GM21360 (cell line): Measurements from ENCODE around the gene NTNG2.

Experiments
- ATAC-seq: cut with Tn5 transposase; IDR thresholded peaks from one replicate; pipeline ENCODE4 v1.9.1; 2021; ENCODE audit warnings: mild to moderate bottlenecking, moderate library complexity; ENCODE audit not compliant: unreplicated experiment

NTNG2 gene

GRCh38 chr9:132233138-132233537 is 71.3 kb downstream of the NTNG2 start:
- ATAC-seq, result no peak

DNA sequence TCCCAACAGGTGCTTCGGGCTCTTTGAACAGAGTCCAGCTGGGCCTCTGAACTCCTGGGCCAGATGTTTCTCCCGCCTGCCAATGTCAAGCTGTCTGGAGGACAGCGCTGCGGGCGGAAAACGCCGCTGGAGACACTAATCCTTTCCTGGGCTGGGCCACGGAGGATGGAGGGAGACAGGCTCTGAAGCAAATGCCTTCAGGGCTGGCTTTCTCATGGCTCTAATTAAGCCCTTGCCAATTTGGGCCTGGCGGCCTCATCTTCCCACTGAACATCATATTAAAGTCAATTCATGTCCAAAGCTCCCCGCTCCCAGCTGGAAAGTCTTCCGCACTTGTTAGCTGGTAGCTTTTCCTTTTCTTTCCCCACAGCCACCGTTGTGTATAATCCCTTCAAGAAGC is 72.7 kb downstream of the NTNG2 start:
- no peak for ATAC-seq

DNA sequence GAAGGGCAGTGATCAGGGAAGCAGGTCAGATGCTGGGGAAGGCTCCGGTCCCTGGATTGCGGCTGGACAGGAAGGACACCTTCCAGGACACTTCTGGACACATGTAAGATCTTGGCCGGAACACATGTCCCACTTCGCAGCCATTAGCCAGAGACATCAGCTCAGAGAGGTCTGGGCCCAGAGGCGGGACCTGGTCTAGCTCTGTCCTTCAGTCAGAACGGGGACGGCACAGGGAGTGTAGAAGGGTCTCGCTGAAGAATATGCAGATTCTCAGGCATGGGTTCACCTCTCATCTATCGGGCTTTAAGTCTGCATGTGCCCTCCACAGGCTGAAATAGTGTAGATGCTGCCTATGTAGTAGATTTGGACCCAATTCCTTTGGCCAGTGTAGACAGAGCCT is 73.3 kb downstream of the NTNG2 start:
- ATAC-seq, result no peak

DNA sequence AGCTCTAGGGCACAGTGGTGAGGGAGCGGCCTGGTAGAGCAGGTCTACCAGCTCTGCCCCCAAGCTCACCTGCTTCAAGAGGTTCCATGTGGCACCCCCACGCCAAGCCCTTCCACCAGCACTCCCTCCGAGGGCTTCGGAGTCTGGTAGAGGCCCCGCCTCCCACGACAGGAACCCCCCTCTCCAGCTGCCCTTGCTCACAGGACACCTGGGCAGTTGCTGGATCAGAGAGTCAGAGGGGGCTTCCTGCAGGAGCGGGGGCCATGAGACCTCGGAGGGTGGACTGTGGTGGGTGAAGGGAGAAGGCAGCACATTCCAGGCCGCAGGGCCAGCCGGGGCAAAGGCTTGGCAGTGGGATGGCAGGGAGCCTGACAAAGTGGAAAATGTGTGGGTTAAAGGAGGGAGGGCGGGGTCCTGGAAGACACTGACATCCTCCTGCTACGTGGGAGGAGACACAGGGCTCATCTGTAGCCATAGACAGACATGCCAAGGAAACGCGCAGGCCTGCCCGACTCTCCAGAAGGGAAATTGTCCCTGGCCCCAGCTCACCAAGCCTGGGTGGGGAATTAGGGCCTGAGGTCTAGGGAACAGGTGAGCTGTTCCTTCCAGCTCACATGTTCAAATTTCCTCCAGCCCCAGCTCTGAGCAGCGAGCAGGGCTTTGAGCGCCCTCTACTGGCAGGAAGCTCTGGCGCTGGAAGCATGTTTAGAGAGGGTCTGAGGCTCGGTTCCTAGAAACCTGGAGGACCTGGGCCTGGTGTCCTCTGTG is 74.2 kb downstream of the NTNG2 start:
- no peak for ATAC-seq

GRCh38 chr9:132236662-132237311 is 74.9 kb downstream of the NTNG2 start:
- ATAC-seq, result no peak

- ATAC-seq, result no peak
These were observed 75.6 kb downstream of the NTNG2 start for GRCh38 chr9:132237481-132237880.

GRCh38 chr9:132238026-132238972 is 76.4 kb downstream of the NTNG2 start:
- no peak for ATAC-seq

DNA sequence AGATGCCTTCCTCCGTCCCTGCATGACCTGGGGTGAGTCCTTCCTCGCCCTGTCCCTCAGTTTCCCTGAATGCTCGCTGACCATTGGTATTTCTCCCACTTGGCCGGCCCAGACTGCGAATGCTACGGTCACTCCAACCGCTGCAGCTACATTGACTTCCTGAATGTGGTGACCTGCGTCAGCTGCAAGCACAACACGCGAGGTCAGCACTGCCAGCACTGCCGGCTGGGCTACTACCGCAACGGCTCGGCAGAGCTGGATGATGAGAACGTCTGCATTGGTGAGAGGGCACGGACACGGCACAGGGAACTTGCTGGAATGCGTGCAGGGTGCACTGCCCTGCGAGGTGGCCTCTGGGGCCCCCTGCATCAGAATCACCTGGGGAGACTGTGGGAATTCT is 77.1 kb downstream of the NTNG2 start:
- no peak for ATAC-seq

GRCh38 chr9:132239518-132239917 is 77.7 kb downstream of the NTNG2 start:
- no peak for ATAC-seq

- no peak for ATAC-seq
These were observed 78.4 kb downstream of the NTNG2 start for GRCh38 chr9:132239999-132240840.

DNA sequence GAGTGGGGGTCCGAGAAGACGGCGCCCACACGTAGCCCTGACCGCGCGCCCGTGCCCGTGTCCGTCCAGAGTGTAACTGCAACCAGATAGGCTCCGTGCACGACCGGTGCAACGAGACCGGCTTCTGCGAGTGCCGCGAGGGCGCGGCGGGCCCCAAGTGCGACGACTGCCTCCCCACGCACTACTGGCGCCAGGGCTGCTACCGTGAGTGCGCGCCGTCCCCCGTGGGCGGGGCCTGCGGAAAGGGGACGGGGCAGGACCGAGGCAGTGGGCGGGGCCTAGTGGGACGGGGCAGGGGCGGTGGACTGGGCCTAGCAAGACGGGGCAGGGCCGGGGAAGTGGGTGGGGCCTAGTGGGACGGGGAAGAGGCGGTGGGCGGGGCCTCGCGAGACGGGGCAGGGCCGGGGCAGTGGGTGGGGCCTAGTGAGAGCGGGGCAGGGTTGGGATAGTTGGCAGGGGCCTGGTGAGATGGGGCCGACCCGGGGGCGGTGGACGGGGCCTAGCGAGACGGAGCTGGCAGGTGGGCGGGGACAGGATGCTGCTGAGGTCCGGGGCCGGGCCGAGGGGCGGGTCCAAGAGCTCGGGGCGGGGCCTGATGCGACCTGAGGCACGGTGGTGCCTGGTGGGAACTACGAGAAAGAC is 79.1 kb downstream of the NTNG2 start:
- peak; percentile 71 for ATAC-seq

GRCh38 chr9:132241483-132241839 is 79.6 kb downstream of the NTNG2 start:
- ATAC-seq, result peak; percentile 4

DNA sequence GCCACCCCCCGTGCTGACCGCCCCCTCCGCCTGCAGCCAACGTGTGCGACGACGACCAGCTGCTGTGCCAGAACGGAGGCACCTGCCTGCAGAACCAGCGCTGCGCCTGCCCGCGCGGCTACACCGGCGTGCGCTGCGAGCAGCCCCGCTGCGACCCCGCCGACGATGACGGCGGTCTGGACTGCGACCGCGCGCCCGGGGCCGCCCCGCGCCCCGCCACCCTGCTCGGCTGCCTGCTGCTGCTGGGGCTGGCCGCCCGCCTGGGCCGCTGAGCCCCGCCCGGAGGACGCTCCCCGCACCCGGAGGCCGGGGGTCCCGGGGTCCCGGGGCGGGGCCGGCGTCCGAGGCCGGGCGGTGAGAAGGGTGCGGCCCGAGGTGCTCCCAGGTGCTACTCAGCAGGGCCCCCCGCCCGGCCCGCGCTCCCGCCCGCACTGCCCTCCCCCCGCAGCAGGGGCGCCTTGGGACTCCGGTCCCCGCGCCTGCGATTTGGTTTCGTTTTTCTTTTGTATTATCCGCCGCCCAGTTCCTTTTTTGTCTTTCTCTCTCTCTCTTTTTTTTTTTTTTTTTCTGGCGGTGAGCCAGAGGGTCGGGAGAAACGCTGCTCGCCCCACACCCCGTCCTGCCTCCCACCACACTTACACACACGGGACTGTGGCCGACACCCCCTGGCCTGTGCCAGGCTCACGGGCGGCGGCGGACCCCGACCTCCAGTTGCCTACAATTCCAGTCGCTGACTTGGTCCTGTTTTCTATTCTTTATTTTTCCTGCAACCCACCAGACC is 80.2 kb downstream of the NTNG2 start:
- no peak for ATAC-seq

GRCh38 chr9:132242621-132243155 is 80.8 kb downstream of the NTNG2 start:
- no peak for ATAC-seq

- no peak for ATAC-seq
These were observed 81.6 kb downstream of the NTNG2 start for GRCh38 chr9:132243156-132244074.

DNA sequence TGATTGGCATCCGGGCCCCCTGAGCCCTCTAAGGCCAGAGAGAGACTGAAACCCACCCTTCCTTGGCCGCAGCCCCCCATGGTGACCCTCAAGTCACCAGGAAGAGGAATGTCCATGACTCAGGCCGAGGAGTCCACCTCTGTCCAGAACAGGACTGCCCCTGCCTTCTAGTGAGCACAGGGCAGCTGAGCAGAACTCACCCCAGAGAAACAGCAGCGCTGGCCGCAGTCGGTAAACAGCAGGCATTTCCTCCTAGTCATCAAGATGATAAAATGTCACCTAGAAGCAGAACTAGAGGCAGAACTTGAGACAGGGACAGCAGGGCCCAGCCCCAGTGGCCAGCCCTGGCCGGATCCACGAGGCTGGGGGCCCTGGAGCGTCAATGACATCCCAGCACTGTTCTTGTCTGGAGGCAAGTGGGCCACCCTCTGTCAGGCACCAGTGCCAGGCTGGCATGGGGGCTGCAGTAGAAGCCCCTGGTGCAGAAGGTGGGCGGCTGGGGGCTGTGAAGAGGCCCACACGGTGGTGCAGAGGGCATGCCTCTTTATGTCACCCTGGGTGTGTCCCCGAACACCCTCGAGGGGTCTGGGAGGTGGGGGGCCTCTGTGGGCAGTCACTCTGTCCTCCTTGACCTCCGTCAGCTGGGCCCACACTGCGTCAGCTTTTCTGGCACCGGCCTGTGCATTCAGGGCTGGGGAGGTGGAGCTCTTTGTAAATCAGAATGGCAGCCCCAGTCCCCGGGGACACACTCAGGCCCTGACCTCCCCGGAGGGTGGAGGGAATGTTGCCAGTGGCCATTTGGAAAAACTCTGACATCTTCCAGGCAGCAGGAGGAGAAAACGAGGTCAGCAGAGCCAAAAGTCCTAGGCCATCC is 83.0 kb downstream of the NTNG2 start:
- ATAC-seq, result no peak

GRCh38 chr9:132245465-132245864 is 83.6 kb downstream of the NTNG2 start:
- no peak for ATAC-seq
